ENCODE data around the gene PAX5. TPM values are rescaled to one million over a fixed set of nuclear protein-coding genes. Genes with fewer than 3 reads are reported as not detected.
"Not testable (repeated sequence)": the region's sequence is repeated elsewhere in the genome, so short reads cannot be mapped to it uniquely, and the experiment has no call there.

The PAX5 gene
- total RNA-seq, 1 donor from 2014 or later = 0.18 TPM

- Histone ChIP-seq H3K27ac (no peak overlapping the region), H3K27me3 (ENCODE audit: low read depth) (peaks cover 14% of the 10 kb centered on the region), H3K9me3 (no peaks in the 10 kb centered on the region), H3K36me3 (no peaks in the 10 kb centered on the region), H3K4me3 (no peak overlapping the region), H3K4me1 (no peaks in the 10 kb centered on the region)
- intact Hi-C loops (cut with DNase I) = no loop called here
- no peak for ATAC-seq
- TF ChIP-seq CTCF (IDR thresholded peaks at IDR 0.05) = no peak
- DNase-seq = no peak
These were observed 32.2 kb upstream of the PAX5 start for GRCh38 chr9:37066139-37066725.

- no peak for TF ChIP-seq CTCF (IDR thresholded peaks at IDR 0.05)
- DNase-seq (no peak), ATAC-seq (no peak)
- H3K4me3 ChIP-seq = no peak overlapping the region
- H3K27ac ChIP-seq = no peak overlapping the region
- H3K36me3 ChIP-seq = no peaks in the 10 kb centered on the region
- no peaks in the 10 kb centered on the region for H3K9me3 ChIP-seq
- H3K4me1 ChIP-seq = no peaks in the 10 kb centered on the region
- H3K27me3 ChIP-seq (ENCODE audit: low read depth) = peaks cover 18% of the 10 kb centered on the region
- intact Hi-C loops (cut with DNase I) = no loop called here
These were observed 28.3 kb upstream of the PAX5 start for GRCh38 chr9:37062336-37062735.

- Histone ChIP-seq H3K27me3 (ENCODE audit: low read depth) (peaks cover 18% of the 10 kb centered on the region), H3K9me3 (no peaks in the 10 kb centered on the region), H3K36me3 (no peaks in the 10 kb centered on the region), H3K4me1 (no peaks in the 10 kb centered on the region), H3K27ac (no peak overlapping the region), H3K4me3 (no peak overlapping the region)
- no peak for TF ChIP-seq CTCF (IDR thresholded peaks at IDR 0.05)
- ATAC-seq = no peak
- DNase-seq = no peak
- intact Hi-C loops (cut with DNase I) = no loop called here
These were observed 27.7 kb upstream of the PAX5 start for GRCh38 chr9:37061768-37062167.

GRCh38 chr9:37060833-37061232 is 26.8 kb upstream of the PAX5 start:
- no peak for TF ChIP-seq CTCF (IDR thresholded peaks at IDR 0.05)
- Histone ChIP-seq H3K9me3 (no peaks in the 10 kb centered on the region), H3K27me3 (ENCODE audit: low read depth) (peaks cover 20% of the 10 kb centered on the region), H3K4me1 (no peaks in the 10 kb centered on the region), H3K27ac (no peak overlapping the region), H3K4me3 (no peak overlapping the region), H3K36me3 (no peaks in the 10 kb centered on the region)
- no peak for ATAC-seq
- DNase-seq = no peak
- intact Hi-C loops (cut with DNase I) = no loop called here

- H3K36me3 ChIP-seq = no peaks in the 10 kb centered on the region
- intact Hi-C loops (cut with DNase I) = no loop called here
- no peak for ATAC-seq
- peaks cover 25% of the 10 kb centered on the region for H3K27me3 ChIP-seq (ENCODE audit: low read depth)
- no peak for TF ChIP-seq CTCF (IDR thresholded peaks at IDR 0.05)
- no peak overlapping the region for H3K4me3 ChIP-seq
- H3K9me3 ChIP-seq = no peaks in the 10 kb centered on the region
- H3K27ac ChIP-seq = no peak overlapping the region
- no peak for DNase-seq
- no peaks in the 10 kb centered on the region for H3K4me1 ChIP-seq
These were observed 22.2 kb upstream of the PAX5 start for GRCh38 chr9:37056046-37056920.

- DNase-seq; H3K9me3 ChIP-seq; intact Hi-C loops (cut with DNase I); H3K36me3 ChIP-seq; H3K27ac ChIP-seq; H3K4me1 ChIP-seq; H3K4me3 ChIP-seq; ATAC-seq: not testable (repeated sequence)
- H3K27me3 ChIP-seq (ENCODE audit: low read depth) = peaks cover 26% of the 10 kb centered on the region
These were observed 20.3 kb upstream of the PAX5 start for GRCh38 chr9:37054363-37054720.

Data from lower lobe of right lung (tissue), 2 donors.